SIG-M5 treated with dmso at 0.1 percent for 504 hours (cell line): Measurements from ENCODE around the gene CHPF2.

Source experiments
- DNase-seq: peaks from one replicate; lab custom pipeline; 2025; ENCODE audit not compliant: unreplicated experiment; lab: John Stamatoyannopoulos, UW

Gene CHPF2

GRCh38 chr7:151282111-151282510 lies 49.8 kb downstream of the CHPF2 start:
- no peak for DNase-seq

- DNase-seq, result no peak
Measured at GRCh38 chr7:151283302-151283701, 51.0 kb downstream of the CHPF2 start.

- no peak for DNase-seq
Measured at GRCh38 chr7:151286148-151286547, 53.9 kb downstream of the CHPF2 start.
